ENCODE data around the gene AP4M1. TPM values are rescaled to one million over a fixed set of nuclear protein-coding genes. Genes with fewer than 3 reads are reported as not detected.
A peak's percentile ranks its signal among the peaks of the same experiment; 100 is the strongest.

The AP4M1 gene
- total and polyA plus RNA-seq, 10 of the 15 experiments (the other 5 are each of a cell fraction or from before 2014, with no cell fraction given), result 0.77 to 16.1 (median 13.0) TPM

DNA sequence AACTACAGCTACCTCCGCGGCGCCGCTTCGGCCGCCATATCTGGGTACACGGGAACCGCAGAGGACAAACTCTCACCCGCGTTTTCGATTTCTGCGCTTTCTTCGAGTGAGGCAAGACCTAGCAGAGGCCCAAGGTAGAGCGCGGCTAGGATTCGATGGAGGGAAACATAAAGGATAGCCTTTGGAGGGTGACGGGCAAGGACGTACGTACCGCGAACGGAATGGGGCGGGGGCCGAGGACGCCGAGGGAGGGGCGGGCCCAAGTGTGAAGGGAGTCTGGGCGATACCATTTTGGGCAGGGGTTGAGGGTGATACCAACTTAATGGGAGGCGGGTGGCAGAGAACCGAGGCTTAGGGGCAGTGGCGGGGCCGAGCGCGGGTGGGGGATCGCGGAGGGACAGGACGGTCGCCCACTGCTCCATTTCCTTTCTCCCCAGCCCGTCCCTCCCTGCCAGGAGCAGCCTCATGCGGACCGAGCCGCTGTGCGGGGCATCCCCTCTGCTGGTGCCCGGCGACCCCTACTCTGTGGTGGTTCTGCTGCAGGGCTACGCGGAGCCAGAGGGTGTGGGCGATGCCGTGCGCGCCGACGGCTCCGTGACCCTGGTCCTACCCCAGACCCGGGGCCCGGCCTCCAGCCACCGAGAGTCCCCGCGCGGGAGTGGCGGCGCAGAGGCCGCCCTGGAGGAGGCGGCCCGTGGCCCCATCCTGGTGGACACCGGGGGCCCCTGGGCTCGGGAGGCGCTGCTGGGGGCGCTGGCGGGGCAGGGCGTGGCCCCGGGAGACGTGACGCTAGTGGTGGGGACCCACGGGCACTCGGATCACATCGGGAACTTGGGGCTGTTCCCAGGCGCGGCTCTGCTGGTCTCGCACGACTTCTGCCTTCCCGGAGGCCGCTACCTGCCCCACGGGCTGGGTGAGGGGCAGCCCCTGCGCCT lies 25.8 kb downstream of the AP4M1 start, which contains the start of gene MBLAC1 (continued):
- TF ChIP-seq, protein P1, sequence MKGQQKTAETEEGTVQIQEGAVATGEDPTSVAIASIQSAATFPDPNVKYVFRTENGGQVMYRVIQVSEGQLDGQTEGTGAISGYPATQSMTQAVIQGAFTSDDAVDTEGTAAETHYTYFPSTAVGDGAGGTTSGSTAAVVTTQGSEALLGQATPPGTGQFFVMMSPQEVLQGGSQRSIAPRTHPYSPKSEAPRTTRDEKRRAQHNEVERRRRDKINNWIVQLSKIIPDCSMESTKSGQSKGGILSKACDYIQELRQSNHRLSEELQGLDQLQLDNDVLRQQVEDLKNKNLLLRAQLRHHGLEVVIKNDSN (IDR thresholded peaks at IDR 0.05; ENCODE audit: borderline replicate concordance, extremely low read length, insufficient read depth, low read depth, low read length), result no peak
- TF ChIP-seq TARDBP (IDR thresholded peaks at IDR 0.05; ENCODE audit: borderline replicate concordance), result no peak
- peak; percentile 76; the same call in 1 of the 2 replicates for TF ChIP-seq ZBED1 (IDR thresholded peaks at IDR 0.05; ENCODE audit: borderline replicate concordance)
- peak; percentile 77 for TF ChIP-seq IKZF1 (conservative IDR thresholded peaks at IDR 0.05)
- TF ChIP-seq, protein P2, sequence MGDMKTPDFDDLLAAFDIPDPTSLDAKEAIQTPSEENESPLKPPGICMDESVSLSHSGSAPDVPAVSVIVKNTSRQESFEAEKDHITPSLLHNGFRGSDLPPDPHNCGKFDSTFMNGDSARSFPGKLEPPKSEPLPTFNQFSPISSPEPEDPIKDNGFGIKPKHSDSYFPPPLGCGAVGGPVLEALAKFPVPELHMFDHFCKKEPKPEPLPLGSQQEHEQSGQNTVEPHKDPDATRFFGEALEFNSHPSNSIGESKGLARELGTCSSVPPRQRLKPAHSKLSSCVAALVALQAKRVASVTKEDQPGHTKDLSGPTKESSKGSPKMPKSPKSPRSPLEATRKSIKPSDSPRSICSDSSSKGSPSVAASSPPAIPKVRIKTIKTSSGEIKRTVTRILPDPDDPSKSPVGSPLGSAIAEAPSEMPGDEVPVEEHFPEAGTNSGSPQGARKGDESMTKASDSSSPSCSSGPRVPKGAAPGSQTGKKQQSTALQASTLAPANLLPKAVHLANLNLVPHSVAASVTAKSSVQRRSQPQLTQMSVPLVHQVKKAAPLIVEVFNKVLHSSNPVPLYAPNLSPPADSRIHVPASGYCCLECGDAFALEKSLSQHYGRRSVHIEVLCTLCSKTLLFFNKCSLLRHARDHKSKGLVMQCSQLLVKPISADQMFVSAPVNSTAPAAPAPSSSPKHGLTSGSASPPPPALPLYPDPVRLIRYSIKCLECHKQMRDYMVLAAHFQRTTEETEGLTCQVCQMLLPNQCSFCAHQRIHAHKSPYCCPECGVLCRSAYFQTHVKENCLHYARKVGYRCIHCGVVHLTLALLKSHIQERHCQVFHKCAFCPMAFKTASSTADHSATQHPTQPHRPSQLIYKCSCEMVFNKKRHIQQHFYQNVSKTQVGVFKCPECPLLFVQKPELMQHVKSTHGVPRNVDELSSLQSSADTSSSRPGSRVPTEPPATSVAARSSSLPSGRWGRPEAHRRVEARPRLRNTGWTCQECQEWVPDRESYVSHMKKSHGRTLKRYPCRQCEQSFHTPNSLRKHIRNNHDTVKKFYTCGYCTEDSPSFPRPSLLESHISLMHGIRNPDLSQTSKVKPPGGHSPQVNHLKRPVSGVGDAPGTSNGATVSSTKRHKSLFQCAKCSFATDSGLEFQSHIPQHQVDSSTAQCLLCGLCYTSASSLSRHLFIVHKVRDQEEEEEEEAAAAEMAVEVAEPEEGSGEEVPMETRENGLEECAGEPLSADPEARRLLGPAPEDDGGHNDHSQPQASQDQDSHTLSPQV (IDR thresholded peaks at IDR 0.05), result no peak
- TF ChIP-seq SMAD1 (IDR thresholded peaks at IDR 0.05; ENCODE audit: low read depth, partially characterized antibody), result no peak
- no peak for TF ChIP-seq TCF7 (IDR thresholded peaks at IDR 0.05; ENCODE audit: borderline replicate concordance)
- TF ChIP-seq EED (IDR thresholded peaks at IDR 0.05; ENCODE audit: low read depth), result no peak
- TF ChIP-seq RBBP5 (conservative IDR thresholded peaks at IDR 0.05), result no peak
- TF ChIP-seq, protein P3, sequence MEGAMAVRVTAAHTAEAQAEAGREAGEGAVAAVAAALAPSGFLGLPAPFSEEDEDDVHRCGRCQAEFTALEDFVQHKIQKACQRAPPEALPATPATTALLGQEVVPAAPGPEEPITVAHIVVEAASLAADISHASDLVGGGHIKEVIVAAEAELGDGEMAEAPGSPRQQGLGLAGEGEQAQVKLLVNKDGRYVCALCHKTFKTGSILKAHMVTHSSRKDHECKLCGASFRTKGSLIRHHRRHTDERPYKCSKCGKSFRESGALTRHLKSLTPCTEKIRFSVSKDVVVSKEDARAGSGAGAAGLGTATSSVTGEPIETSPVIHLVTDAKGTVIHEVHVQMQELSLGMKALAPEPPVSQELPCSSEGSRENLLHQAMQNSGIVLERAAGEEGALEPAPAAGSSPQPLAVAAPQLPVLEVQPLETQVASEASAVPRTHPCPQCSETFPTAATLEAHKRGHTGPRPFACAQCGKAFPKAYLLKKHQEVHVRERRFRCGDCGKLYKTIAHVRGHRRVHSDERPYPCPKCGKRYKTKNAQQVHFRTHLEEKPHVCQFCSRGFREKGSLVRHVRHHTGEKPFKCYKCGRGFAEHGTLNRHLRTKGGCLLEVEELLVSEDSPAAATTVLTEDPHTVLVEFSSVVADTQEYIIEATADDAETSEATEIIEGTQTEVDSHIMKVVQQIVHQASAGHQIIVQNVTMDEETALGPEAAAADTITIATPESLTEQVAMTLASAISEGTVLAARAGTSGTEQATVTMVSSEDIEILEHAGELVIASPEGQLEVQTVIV (IDR thresholded peaks at IDR 0.05; ENCODE audit: borderline replicate concordance, partially characterized antibody), result no peak
- TF ChIP-seq ESRRA (IDR thresholded peaks at IDR 0.05; ENCODE audit: low read length), result no peak
- TF ChIP-seq PAX8 (IDR thresholded peaks at IDR 0.05), result no peak
- TF ChIP-seq TBL1XR1 (IDR thresholded peaks at IDR 0.05; ENCODE audit: low read depth, low read length), result no peak
- TF ChIP-seq ZNF274 (IDR thresholded peaks at IDR 0.05; ENCODE audit: insufficient read depth, insufficient read length), result no peak
- no peak for TF ChIP-seq ZBTB33 (IDR thresholded peaks at IDR 0.05)
- 0 out of 2 replicates have a peak, but pooled peaks have one; percentile 25 for TF ChIP-seq MXI1 (IDR thresholded peaks at IDR 0.05; ENCODE audit: low read depth, low read length)
- TF ChIP-seq ELK1 (IDR thresholded peaks at IDR 0.05; ENCODE audit: low read depth, low read length), result no peak
- 0 out of 2 replicates have a peak, but pooled peaks have one; percentile 23 for TF ChIP-seq SIN3A (IDR thresholded peaks at IDR 0.05; ENCODE audit: low read depth, low read length)
- no peak for TF ChIP-seq NR2C2 (IDR thresholded peaks at IDR 0.05; ENCODE audit: borderline replicate concordance, control insufficient read depth, insufficient read length, low read depth)
